CD1c-positive myeloid dendritic cell (primary cell): ENCODE measurements around the gene FLRT3.

Source experiments
- DNase-seq: peaks from one replicate; pipeline ENCODE4 v3.0.0-alpha.2; 2016; ENCODE audit errors: extremely low spot score

FLRT3 gene

DNA sequence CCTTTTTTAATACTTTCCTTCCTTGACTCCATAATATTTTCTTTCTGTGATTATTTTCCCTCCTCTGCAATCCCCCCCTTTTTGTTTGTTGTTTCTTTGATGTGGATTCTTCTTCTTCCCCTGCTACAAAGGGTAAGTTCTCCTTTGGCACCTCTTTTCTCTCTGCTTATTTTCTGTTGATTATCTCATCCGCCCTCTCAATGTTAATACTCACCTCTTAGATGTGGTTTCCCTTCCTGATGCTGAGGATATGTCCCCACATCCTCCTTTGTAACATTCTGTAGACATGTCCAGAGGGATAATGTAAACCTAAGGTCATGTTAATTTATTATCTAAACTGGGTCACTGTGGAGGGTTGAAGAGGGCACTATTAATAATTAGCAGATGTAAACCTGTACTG, 17.7 kb downstream of the FLRT3 start:
- DNase-seq: no peak

DNA sequence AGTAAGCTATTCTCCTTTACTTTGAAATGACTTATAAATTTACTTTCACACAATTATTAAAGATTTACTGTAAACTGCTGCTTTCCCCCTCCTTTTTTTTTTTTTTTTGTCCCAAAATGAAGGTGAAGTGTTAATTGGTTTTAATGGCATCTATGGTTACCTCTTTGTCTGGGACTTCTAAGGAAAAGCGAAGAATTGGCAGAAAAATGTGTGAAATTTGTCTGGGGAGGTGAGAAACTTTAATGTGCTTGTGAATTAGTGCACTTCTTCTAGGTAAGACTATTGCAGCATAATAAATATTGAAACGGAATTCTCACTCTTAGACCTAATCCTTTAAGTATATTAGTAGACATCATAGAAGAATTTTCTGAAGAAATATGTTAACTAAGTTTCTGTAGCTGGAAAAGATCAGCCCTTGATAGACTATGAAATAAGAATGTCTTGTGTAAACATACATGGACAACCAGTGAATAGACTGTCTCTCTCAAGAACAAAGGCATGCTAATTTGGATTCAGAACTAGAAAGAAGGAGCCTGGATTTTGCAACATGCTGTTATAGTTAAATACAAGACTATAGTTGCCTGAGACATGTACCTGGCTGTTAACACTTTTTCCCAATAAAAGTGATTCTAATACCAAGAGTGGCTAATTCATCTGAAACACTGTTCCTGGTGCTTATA, 23.9 kb downstream of the FLRT3 start:
- DNase-seq: no peak

DNA sequence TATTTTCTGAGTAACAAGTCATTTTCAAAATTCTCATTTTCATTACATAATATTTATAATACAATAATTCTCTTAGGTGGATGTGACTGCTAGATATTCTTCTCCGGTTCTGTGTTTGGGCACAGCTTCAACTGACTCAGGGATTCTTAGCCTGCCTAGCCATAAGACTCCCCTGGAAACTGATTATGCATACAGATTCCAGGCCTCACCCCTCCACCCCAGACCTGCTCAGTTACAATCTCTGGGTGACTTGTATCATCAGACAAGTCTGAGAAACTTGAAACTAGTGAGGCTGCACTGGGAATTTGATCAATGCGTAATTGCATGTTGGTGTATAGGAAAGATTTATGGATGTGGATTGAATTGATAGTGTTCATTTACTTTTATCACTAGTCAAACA, 25.4 kb downstream of the FLRT3 start:
- DNase-seq: no peak

DNA sequence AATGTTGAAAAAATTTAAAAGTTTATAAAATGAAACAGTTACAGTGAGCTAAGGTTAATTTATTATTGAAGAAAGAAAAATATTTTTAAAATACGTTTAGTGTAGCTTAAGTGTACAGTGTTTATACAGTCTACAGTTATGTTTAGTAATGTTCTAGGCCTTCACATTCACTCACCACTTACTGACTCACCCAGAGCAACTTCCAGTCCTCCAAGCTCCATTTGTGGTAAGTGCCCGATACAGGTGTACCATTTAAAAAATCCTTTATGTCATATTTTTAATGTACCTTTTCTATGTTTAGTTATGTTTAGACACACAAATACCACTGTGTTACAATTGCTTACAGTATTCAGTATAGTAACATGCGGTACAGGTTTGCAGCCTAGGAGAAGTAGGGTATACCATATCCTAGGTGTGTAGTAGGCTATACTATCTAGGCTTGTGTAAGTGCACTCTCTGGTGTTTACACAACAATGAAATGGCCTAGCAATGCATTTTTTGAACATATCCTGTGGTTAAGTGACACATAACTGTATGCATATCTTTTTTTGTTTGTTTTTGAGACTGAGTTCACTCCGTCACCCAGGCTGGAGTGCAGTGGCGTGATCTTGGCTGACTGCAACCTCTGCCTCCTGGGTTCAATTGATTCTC, 26.3 kb downstream of the FLRT3 start:
- no peak for DNase-seq

DNA sequence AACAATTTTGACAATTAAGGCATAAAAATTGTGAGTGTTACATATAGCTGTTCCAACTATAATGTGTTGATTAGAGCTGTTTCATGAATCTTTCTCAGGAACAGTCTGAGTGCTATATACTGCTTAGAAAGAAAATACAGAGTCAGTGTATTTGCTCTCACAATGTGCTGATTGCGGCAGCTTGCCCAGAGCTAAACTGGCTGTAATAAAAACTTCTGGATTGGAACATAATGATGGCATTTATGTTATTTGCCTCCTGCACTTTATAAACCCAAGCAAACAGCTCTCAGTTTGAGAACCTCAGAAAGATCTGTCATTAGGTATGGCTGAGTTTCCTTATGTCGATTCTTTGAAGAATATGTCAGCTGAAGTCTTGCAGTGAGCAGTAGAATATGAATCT, 29.5 kb downstream of the FLRT3 start:
- no peak for DNase-seq

DNA sequence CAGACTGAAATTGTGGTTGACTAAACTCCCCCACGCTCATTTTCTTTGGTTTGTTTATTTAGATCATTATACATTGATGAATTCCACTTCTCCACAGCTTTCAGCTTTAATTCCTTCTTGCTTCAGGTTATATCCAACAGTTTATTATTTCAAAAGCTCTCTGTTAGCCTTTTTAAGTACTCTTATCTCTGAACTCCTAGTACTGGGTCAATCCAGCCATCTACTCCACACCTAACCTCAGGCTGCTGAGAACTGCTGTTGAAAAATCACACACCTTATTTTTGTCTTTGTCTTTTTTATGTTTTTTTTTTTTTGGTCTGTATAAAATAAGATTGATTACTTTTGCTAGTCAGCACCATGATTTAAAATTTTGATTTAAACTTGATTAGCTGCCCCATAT, 32.9 kb downstream of the FLRT3 start:
- DNase-seq: no peak

DNA sequence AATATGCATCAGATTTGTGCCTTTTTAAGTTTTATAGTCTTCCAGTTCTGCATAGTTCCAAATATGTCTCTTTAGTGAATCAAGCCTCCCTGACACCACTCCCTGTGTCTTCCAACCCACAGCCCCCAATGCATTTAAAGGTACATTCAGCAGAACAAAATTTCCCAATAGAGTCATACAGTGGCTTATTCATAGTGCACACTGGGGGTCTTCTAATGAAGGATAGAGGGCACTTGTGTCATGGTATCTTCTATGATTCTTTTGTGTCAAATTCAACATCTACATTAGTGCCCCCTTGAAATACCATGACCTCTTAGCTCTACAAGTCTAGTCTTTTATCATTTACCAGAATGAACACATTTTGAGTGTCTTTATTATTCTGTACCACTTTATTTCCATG, 33.8 kb downstream of the FLRT3 start:
- no peak for DNase-seq

DNA sequence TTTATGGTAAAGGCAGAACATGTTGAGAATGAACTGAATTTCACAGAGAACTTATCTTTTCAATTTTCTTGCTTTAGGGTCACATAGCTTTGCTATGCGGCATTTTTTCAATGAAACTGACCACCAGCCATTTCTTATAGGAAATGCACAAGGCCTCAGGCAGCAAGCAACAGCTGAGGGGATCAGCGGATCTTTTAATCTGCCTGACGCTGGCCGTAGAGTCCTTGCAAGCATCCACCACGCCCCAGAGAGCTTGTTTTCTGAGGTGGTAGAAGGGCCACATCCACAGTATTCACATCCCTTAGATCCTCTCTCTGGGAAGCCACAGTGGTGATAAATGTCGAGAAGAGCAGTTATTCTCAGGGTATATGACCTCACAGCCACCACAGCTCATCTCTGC, 34.3 kb downstream of the FLRT3 start:
- no peak for DNase-seq

DNA sequence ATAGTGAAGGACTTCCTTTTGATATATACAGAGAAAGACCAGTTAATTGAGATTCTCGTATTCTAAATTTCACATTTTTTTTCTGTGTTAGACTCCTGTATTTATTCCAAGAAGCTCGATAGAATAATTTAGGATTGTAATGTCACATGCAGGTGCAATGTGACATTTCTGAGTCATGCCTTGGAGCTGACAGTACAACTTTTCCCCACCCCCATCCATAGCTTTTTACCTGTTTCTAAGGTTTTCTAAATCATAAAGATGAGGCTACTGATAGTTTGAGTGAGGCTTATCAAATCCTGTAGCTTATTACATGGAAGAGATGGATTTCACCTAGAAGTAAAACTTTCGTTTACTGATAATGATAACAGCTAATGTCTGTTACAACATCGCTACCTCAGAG, 37.6 kb downstream of the FLRT3 start:
- no peak for DNase-seq

DNA sequence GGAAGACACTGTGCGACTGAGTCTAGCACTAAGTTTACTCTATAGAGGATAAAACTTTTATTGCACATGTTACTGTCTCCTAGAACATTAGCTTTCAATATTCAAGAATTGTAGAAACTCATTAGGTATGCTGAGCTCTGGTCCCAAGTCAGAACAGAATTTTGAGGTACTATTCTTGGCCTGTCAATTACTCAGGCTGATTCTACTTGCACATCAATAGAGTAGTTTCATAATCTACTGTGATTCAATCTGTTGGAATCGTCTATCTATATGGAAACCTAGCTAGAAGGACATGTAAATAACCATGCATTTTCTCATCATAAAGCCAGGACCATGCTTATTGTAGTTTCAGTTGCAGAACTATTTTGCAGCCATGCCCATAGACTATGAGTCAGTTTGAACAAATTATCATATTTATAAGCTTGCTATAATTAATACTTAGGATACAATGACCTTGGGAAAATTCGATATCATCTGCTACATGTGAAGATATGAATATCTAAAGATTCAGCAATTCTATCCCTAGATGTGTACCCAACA, 41.6 kb downstream of the FLRT3 start:
- no peak for DNase-seq

DNA sequence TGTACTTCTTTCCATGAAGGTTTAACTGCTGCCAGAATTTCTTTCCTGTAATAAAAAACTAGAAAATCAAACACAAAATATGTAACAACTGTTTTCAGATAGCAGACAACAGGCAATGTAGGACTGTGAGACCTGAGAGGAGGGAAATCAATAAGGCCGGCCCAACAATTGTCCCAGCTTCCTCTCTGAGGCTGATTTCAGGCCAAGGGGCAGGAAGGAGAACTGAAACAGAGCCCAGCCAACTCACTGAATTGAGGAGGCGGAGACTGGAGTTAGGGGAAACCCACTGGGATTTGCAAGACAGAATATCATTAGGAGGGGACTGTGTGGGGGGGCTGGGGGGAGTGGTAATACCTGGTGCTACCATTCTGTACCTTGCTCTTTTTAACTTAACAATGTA, 42.2 kb downstream of the FLRT3 start:
- DNase-seq: no peak

DNA sequence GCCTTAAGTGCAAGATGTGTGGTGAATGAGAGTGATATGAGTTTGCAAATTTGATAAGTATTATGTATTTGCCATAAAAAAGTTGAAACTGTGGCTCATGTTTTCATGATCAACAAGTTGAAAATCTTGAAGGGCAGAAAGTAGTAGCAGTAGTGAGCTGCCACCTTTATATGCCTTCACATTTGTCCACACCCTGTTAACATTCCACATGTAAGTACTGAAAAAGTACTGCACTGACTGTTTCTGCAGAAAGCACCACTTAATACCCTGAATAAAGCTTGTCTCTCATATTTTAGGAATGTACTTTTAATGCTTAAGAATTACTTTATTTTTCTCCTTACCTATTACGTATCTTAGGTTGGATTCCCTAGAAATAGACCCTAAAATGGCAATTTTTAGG, 45.9 kb downstream of the FLRT3 start:
- no peak for DNase-seq

DNA sequence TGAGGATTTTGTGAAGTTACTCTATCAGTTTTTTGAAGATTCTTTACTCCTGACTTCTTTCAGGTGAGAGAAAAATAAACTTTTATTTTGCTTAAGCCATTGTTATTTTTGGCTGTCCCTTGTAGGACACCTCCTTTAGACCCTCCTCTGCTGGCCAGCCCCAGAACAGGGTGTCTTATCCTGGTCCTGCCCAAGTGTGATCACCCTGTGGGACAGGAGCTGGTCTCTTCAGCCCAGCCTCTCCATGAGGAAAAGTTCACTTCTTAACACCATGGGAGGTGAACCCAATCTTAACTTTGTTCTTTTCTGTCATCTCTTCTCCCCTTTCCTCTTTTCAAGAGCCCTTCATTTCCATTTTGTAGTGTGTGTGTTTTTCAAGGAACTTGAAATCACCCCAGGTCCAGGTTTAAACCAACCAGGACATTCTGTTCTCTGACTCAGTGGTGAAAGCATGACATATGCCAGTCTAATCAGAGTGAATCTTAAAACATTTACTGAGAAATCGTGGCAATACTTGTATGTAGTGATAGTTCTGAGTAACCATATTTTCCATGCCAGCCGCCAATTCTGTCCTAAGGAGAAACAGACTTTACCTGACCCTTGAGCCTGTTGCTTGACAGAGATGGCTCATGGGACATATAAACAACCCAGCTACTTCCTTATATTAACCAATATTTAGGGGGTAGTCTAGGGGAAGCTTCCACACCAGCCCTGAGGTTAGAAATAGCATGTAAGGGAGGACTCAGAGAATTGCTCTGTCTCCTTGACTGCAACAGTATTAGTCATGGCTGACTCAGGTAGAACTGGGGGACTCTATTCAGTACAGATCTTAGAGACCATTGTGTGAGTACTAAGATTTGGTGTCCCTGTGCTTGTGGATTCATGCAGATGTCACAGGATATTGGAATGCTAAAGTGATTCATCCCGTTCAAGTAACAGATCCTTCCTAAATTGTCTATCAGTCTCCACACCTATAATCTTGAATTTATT, 48.8 kb downstream of the FLRT3 start:
- DNase-seq: no peak

DNA sequence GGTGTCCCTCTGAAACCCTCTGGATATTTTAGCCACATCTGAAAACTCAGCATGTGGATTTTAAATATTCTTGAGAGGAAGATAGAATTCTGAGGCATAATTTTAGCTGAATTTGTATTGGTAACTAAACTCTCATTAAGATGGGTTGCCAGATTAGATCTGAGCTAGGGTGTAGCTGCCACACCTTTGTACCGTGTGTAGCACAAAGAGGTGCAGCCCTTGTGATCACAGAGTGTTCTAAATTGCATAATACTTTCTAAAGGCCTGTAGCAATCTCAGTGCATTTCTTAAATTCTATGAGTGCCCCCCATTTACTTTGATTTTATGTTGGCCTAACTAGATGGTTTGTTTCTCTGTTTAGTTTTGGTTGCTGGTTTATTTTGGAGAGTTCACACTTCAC, 53.0 kb downstream of the FLRT3 start:
- DNase-seq: no peak

DNA sequence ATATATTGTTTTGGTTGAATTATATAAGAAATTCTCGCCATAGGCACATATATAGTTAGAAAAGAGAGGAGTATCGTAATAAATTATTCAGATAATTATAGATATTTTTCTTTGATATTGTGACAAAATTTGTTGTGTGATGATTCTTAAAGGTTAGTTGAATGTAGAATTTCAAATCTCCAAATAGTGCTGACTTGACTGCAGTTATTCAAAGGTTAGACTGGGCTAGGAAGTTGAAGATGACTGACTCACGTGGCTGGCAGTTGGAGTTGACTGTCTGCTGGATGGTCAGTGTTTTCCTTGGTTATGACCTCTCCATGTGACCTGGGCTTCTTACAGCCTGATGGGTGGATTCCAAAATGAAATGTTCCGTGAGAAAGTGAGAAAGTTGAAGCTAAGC, 55.3 kb downstream of the FLRT3 start:
- no peak for DNase-seq
